ENCODE data around the gene FIS1.

DNA sequence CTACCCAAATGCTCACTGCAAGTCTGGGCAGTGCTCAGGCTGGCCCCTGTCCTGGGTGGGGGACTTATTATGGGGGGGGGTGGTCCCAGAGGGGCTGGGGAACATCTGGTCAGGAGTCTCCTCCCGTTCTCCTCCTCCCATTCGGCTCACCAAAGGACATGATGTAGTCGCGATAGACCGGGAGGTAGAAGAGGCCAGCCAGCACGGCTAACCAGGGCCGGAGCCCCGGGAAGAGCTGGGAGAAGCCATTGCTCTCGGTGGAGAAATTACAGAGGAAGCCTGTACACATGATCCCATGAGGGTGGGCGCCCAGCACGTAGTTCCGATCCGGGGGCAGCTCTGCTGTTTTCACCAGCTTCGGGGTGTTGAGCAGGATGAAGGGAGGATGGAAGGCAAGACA, 46.4 kb downstream of the FIS1 start:
- TF ChIP-seq, protein P1, sequence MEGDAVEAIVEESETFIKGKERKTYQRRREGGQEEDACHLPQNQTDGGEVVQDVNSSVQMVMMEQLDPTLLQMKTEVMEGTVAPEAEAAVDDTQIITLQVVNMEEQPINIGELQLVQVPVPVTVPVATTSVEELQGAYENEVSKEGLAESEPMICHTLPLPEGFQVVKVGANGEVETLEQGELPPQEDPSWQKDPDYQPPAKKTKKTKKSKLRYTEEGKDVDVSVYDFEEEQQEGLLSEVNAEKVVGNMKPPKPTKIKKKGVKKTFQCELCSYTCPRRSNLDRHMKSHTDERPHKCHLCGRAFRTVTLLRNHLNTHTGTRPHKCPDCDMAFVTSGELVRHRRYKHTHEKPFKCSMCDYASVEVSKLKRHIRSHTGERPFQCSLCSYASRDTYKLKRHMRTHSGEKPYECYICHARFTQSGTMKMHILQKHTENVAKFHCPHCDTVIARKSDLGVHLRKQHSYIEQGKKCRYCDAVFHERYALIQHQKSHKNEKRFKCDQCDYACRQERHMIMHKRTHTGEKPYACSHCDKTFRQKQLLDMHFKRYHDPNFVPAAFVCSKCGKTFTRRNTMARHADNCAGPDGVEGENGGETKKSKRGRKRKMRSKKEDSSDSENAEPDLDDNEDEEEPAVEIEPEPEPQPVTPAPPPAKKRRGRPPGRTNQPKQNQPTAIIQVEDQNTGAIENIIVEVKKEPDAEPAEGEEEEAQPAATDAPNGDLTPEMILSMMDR (IDR thresholded peaks at IDR 0.05) = no peak
- TF ChIP-seq POLR2A (IDR thresholded peaks at IDR 0.05) = no peak
